ENCODE measurements around the gene C16orf92.
"Not testable (repeated sequence)": the region's sequence is repeated elsewhere in the genome, so short reads cannot be mapped to it uniquely, and the experiment has no call there.

The C16orf92 gene

DNA sequence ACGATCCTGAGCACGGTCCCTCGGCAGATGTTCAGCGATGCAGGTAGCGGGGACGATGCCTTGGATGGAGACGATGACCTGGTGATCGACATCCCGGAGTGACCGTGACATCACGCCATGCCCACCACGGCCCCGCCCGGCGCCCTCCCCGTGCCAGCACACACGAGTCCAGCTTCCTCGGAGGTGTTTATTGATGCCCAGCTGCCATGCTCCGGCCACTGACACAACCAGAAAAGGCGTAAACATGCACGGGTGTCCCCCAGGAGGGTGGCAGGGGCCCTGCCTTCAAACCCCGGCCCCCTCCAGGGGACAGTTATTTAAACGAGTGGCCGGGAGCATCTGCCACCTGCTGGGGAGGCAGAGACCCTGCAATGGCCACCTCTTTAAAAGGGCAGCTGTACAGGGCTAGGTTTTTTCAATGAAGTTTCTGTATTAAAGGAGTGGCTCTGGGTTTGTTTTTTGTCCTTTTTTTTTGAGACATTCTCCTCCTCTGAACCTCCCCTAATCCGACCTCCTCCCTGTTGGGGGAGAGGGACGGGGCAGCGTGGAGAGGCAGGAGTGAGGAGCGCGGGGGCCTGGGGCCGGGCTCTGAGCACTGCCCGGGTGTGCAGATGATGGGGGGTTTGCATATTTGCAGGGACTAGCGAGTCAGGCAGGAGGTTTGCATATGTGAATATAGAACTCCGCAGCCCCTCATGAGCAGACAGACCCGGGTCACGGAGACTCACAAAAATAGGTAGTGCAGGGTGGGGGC lies 17.5 kb upstream of the C16orf92 start:
- DNase-seq, result no peak

GRCh38 chr16:30006095-30006473 lies 16.9 kb upstream of the C16orf92 start:
- DNase-seq, result no peak

DNA sequence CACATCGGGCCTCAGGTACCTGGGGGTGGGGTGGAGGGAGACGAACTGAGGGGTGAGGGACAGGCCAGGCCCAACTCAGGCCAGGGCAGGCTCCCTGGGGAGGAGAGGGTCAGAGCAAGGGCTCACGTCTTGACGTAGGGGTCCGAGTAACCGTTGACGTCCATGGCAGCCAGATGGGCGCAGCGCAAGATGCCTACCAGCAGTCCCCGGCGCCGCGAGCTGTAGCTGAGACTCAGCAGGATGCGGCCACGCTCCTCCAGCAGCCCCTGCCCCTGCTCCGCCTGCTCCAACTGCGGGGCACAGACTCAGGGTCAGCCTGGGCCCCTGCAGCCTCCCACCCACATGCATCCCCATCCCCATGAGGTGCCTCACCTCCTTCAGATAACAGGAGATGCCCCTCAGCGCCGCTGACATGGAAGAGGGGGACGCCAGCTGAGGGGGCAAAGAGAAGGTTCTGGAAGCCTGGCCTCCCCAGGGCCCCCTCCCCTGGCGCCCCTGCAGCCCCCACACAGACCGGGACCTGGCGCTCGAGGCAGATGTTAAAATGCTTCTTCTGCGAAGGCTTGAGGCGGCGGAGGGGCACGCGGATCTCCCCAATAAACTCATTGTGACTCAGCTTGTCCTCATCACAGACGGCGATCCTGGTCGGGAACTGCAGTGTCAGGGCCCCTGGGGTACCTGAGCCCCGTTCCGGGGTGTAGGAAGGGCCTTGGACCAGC lies 16.2 kb upstream of the C16orf92 start:
- no peak for DNase-seq

GRCh38 chr16:30007378-30007895 lies 15.6 kb upstream of the C16orf92 start:
- DNase-seq, result no peak

GRCh38 chr16:30009085-30009862 lies 13.7 kb upstream of the C16orf92 start:
- no peak for DNase-seq

DNA sequence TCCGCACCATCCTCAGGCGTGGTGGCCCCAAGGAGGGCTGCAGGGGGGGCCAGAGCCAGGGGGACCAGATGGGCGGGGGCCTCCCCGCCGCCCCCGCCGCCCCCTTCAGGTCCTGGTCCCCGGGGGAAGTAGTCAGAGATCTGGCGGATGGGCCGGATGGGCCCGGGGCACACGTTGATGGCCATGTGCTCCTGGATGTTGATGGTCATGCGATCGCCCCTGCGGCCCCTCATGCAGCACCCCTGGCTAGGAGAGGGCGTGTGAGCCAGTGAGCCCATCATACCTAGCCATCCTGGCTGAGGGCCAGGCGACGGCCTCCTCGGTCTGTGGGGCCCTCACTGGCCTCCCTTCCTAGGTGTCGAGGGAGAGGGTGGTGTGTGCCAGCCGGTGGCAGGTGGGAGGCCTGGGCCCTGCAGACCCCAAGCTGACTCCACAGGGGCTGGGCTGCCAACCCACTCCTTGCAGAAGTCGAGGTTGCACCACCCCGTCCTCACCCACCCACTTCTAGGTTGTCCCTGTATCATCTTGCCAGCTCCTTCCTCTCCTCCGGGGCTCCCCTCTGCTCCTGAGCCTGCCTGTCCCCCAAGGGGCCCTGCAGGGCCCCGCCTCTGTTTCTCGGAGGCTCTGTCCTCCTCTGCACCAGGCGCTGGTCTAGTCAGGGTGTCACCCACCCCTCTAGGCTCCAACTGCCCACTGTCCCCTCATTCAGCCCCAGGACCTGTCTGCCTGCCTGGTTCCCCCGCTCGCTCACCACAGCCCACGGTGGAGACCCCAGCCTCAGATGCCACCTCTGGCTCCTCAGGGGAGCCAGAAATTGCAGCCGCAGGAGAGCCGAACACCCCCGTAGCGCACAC lies 12.8 kb upstream of the C16orf92 start:
- no peak for DNase-seq

GRCh38 chr16:30010844-30011713 lies 11.9 kb upstream of the C16orf92 start, which contains the start of gene DOC2A:
Gene DOC2A, minus strand, starts transcription at chr16:30011027. Its CDS starts 805 bp downstream, at chr16:30010222.
- DNase-seq, result no peak

DNA sequence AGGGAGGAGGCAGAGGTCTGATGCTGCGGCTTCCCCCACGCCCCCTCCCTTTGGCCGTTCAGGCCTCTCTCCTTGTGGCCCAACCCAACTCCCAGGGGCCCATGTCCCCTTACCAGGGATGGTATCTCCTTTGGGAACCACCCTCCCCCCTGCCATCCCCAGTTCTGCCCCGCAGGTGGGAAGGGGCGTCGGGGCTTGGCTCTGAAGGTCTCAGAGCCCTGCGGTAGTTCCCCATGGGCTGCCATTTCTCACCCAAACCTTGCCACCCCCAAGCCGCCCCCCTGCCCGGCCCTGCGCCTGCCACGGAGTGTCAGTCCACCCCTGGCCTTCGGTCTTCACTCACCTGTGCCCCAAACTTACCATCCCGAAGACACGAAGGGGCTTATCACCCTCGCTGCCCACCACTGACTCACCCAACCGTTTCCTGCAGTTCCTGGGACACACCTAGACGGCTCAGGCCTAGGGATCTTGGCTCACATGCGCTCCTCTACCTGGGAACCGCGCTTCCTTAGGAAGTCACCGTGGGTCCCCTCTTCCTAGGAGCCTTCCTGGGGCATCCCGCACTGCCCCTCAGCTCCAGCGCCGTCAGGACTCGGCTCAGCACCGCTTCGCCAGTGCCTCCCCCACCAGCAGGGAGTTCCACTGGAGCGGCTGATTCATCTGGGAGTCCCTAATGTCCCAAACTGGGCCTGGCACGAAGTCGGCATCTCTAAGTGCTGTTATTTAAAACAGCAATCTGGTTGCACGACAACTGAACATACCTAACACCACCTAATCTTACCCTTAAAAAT lies 11.1 kb upstream of the C16orf92 start:
- DNase-seq, result no peak

DNA sequence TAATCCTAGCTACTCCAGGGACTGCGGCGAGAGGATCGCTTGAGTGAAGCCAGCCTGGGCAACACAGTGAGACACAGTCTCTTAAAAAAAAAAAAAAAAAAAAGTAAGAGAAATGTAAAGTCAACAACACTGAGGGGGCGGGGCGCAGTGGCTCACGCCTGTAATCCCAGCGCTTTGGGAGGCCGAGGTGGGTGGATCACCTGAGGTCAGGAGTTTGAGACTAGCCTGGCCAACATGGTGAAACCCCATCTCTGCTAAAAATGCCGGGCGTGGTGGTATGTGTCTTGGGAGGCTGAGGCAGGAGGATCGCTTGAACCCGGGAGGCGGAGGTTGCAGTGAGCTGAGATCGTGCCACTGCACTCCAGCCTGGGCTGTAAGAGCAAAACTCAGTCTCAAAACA lies 10.4 kb upstream of the C16orf92 start:
- not testable (repeated sequence) for DNase-seq

DNA sequence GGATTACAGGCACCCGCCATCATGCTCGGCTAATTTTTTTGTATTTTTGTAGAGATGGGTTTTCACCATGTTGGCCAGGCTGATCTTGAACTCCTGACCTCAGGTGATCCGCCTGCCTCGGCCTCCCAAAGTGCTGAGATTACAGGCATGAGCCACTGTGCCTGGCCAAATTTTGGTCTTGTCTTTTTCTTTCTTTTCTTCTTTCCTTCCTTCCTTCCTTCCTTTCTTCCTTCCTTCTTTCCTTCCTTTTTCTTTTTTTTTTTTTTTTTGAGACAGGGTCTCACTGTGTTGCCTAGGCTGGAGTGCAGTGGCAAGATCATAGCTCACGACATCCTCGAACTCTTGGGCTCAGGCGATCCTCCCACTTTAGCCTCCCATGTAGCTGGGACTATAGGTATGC lies 7.5 kb upstream of the C16orf92 start:
- not testable (repeated sequence) for DNase-seq

- DNase-seq, result no peak
Observed at GRCh38 chr16:30016555-30017276, 6.3 kb upstream of the C16orf92 start.

- DNase-seq, result no peak
Observed at GRCh38 chr16:30017277-30017656, 5.7 kb upstream of the C16orf92 start.

DNA sequence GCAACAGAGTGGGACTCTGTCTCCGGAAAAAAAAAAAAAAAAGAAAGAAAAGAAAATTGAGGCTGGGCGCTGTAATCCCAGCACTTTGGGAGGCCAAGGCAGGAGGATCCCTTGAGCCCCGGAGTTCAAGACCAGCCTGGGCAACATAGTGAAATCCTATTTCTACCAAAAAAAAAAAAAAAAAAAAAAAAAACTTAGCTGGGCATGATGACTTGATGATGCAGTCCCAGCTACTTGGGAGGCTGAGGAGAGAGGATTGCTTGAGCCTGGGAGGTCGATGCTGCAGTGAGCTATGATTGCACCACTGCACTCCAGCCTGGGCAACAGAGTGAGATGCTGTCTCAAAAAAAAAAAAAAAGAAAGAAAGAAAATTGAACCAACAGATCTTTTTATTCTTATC lies 5.1 kb upstream of the C16orf92 start:
- DNase-seq, result not testable (repeated sequence)

DNA sequence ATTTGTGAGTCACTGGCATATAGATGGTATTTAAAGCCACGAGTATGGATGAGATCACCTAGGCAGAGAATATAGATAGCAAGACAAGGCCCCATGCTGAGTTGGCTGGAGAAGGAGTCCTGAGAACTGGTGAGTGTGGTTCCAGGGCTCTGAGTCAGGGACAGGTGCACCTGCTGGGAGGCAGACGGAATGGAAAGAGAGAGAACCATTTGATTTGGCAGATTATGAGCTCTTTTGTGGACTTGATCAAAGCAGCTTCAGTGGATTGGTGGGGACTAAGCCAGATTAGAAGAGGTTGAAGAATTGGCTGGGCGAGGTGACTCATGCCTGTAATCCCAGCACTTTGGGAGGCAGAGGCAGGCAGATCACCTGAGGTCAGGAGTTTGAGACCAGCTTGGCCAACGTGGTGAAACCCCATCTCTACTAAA lies 4.3 kb upstream of the C16orf92 start:
- no peak for DNase-seq

- no peak for DNase-seq
Observed at GRCh38 chr16:30023586-30023985, 588 bp downstream of the C16orf92 start.

DNA sequence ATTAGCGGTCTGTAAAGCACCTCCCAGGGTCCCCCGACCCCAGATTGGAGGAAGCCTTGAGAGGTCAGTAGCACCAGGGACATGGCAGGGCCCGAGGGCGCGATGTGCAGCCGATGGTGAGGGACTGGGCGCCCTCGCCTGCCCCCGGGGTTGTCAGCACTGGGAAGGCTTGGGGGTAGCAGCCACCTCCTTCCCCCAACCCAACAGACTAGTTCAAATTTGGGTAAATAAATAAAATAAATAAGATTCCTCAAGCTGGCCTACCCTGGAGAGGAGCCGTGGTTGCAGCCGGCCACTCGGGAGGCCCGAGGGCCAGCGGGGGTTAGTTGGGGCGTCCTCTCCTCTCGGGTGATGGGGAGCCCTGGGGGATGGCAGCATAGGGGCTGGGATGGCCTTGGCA lies 1.5 kb downstream of the C16orf92 start:
- no peak for DNase-seq

GRCh38 chr16:30025156-30025555 lies 2.2 kb downstream of the C16orf92 start:
- DNase-seq, result no peak

DNA sequence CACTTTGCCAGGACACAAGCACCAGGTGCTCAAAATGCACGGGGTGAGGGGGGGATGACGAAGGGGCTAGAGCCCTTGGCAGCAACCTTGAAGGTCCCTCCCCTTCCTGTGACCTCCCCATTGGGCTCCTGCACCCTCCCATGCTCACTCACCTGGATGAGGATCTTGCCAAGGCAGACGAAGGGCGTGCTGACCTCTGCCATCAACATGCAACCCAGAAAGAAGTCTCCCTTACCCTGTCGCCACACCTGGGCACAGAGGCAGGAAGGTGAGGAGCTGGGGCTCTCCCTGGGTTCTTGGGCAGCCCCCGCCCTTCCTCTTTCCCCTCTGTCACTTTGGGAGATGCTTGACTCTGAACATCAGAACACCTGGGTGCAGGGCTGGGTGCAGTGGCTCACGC lies 2.6 kb downstream of the C16orf92 start:
- DNase-seq, result no peak

GRCh38 chr16:30026449-30026848 lies 3.5 kb downstream of the C16orf92 start:
- no peak for DNase-seq
